HCT116 (cell line): Measurements from ENCODE around the gene EVA1A. TPM values are rescaled to one million over a fixed set of nuclear protein-coding genes. Genes with fewer than 3 reads are reported as not detected.

ENCODE experiments used
- ATAC-seq: fragments of 200-7000 bp; cut with Tn5 transposase; 2 replicates; pipeline ENCODE4 v1.9.1; 2020; ENCODE audit warnings: mild to moderate bottlenecking, moderate library complexity
- BruUV-seq: library from RNA; stranded (reverse); fragments of 400-500 nt; replicated peaks from 2 replicates; lab custom pipeline; 2021; lab: Mats Ljungman, UMichigan
- CTCF ChIA-PET: fragments of 300-600 bp; sonication (Branson Sonifier 250); formaldehyde crosslinking; loops from one replicate; lab custom pipeline; 2021; ENCODE audit warnings: antibody characterized with exemption; lab: Charles Lee
- POLR2A ChIA-PET: fragments of 300-600, 350-600 bp; sonication (Branson Sonifier 250); formaldehyde crosslinking; loops from one replicate; lab custom pipeline; 2021; ENCODE audit warnings: antibody characterized with exemption; lab: Charles Lee
- RAD21 ChIA-PET, 2 experiments: fragments of 300-600 bp; sonication (Branson Sonifier 250); formaldehyde crosslinking; loops; one replicate each; lab custom pipeline; 2023; ENCODE audit warnings: low total read pairs in 2 of 2; ENCODE audit not compliant: uncharacterized antibody in 2 of 2, unreplicated experiment in 2 of 2, low non-redundant PET in 1 of 2; lab: Charles Lee
- DNase-seq: peaks from one replicate; pipeline ENCODE4 v3.0.0-alpha.2; 2010; ENCODE audit warnings: low read depth, low spot score
- H2AFZ ChIP-seq: fragments of 200-600 bp; shearing (Covaris generic), sonication (generic); 2 replicates; pipeline ENCODE4 v1.6.1; 2017; ENCODE audit warnings: low read depth, mixed run types, mixed read lengths, antibody characterized with exemption, low read length; ENCODE audit not compliant: poor library complexity, severe bottlenecking
- H3K27ac ChIP-seq: 2 replicates; pipeline ENCODE4 v1.5.1; 2012; ENCODE audit warnings: low read depth, low read length
- H3K27me3 ChIP-seq: fragments of 200-600 bp; sonication (generic); 2 replicates; pipeline ENCODE4 v1.6.1; 2016; ENCODE audit warnings: mixed run types, low read length, mixed read lengths; ENCODE audit not compliant: insufficient read depth
- H3K36me3 ChIP-seq, 2 experiments: fragments of 200-500 bp in 1 of 2; fragments of 200-600 bp in 1 of 2; sonication (Bioruptor generic) in 1 of 2; sonication (generic) in 1 of 2; 2 replicates each; pipeline versions ENCODE4 v1.5.1 to v1.6.1; 2014 to 2016; ENCODE audit warnings: low read length in 2 of 2, inconsistent platforms in 1 of 2, mixed read lengths in 1 of 2, mixed run types in 1 of 2; ENCODE audit not compliant: insufficient read depth in 2 of 2, control insufficient read depth in 1 of 2
- H3K4me1 ChIP-seq, 2 experiments: fragments of 200-600 bp in 1 of 2; sonication (generic) in 1 of 2; 2 replicates each; pipeline versions ENCODE4 v1.5.1 to v1.6.1; 2012 to 2017; ENCODE audit warnings: low read length in 2 of 2, inconsistent platforms in 1 of 2, mild to moderate bottlenecking in 1 of 2, mixed read lengths in 1 of 2, mixed run types in 1 of 2, moderate library complexity in 1 of 2; ENCODE audit not compliant: insufficient read depth in 2 of 2, control insufficient read depth in 1 of 2
- H3K4me2 ChIP-seq: fragments of 200-600 bp; sonication (generic); 2 replicates; pipeline ENCODE4 v1.6.1; 2017; ENCODE audit warnings: mixed run types, low read length, mixed read lengths
- H3K4me3 ChIP-seq, 2 experiments: fragments of 200-600 bp in 1 of 2; sonication (generic) in 1 of 2; replicated peaks in 1 of 2; 2 replicates each; pipeline ENCODE4 v1.5.1; 2011 to 2016; ENCODE audit warnings: low read length in 2 of 2, control low read depth in 1 of 2, low read depth in 1 of 2, mild to moderate bottlenecking in 1 of 2, mixed read lengths in 1 of 2, mixed run types in 1 of 2
- H3K79me2 ChIP-seq: fragments of 200-600 bp; sonication (generic); 2 replicates; pipeline ENCODE4 v1.6.1; 2017; ENCODE audit warnings: mild to moderate bottlenecking, mixed run types, low read length, moderate library complexity, mixed read lengths; ENCODE audit not compliant: insufficient read depth
- H3K9ac ChIP-seq: fragments of 200-600 bp; sonication (generic); 2 replicates; pipeline ENCODE4 v1.6.1; 2016; ENCODE audit warnings: low read length, mixed read lengths
- H3K9me2 ChIP-seq: fragments of 200-600 bp; sonication (generic), shearing (Covaris generic); 2 replicates; pipeline ENCODE4 v1.6.1; 2017; ENCODE audit warnings: mixed run types, mild to moderate bottlenecking, moderate library complexity; ENCODE audit not compliant: insufficient read depth
- H3K9me3 ChIP-seq, 2 experiments: fragments of 200-500 bp in 1 of 2; fragments of 200-600 bp in 1 of 2; sonication (Bioruptor generic) in 1 of 2; sonication (generic) in 1 of 2; 2 replicates each; pipeline ENCODE4 v1.6.1; 2014 to 2017; ENCODE audit warnings: low read length in 2 of 2, mixed read lengths in 2 of 2, inconsistent platforms in 1 of 2, low read depth in 1 of 2, mild to moderate bottlenecking in 1 of 2, mixed run types in 1 of 2, moderate library complexity in 1 of 2; ENCODE audit not compliant: control insufficient read depth in 1 of 2, insufficient read depth in 1 of 2
- H4K20me1 ChIP-seq: fragments of 200-600 bp; sonication (generic), shearing (Covaris generic); 2 replicates; pipeline ENCODE4 v1.6.1; 2017; ENCODE audit warnings: mixed run types, mild to moderate bottlenecking, moderate library complexity; ENCODE audit not compliant: insufficient read depth
- ATF3 ChIP-seq: IDR thresholded peaks from 2 replicates; pipeline ENCODE4 v1.6.1; 2012
- CEBPB ChIP-seq: IDR thresholded peaks from 2 replicates; pipeline ENCODE4 v1.6.1; 2012; ENCODE audit warnings: low read depth
- CTCF ChIP-seq, 3 experiments: fragments of 200-600 bp in 1 of 3; sonication (generic) in 1 of 3; IDR thresholded peaks in 2 of 3; conservative IDR thresholded peaks in 1 of 3; 2 replicates each; pipeline ENCODE4 v1.5.1; 2012 to 2017; ENCODE audit warnings: low read depth in 2 of 3, low read length in 2 of 3, antibody characterized with exemption in 1 of 3, borderline replicate concordance in 1 of 3, control low read depth in 1 of 3, mild to moderate bottlenecking in 1 of 3, mixed read lengths in 1 of 3, mixed run types in 1 of 3, moderate library complexity in 1 of 3; ENCODE audit not compliant: insufficient read depth in 1 of 3
- EGR1 ChIP-seq: IDR thresholded peaks from 2 replicates; pipeline ENCODE4 v1.6.1; 2012; ENCODE audit warnings: low read depth
- ELF1 ChIP-seq: IDR thresholded peaks from 2 replicates; pipeline ENCODE4 v1.6.1; 2012; ENCODE audit warnings: low read depth, borderline replicate concordance
- EZH2 ChIP-seq: fragments of 200-600 bp; sonication (generic); IDR thresholded peaks from 2 replicates; pipeline ENCODE4 v1.6.1; 2017; ENCODE audit warnings: antibody characterized with exemption, mixed run types
- FOSL1 ChIP-seq: IDR thresholded peaks from 2 replicates; pipeline ENCODE4 v1.6.1; 2012; ENCODE audit warnings: low read depth
- JUND ChIP-seq: IDR thresholded peaks from 2 replicates; pipeline ENCODE4 v1.6.1; 2012
- MAX ChIP-seq: IDR thresholded peaks from 2 replicates; pipeline ENCODE4 v1.6.1; 2012
- POLR2A ChIP-seq: IDR thresholded peaks from 2 replicates; pipeline ENCODE4 v1.7.0; 2011; ENCODE audit warnings: borderline replicate concordance; ENCODE audit not compliant: insufficient read depth, insufficient read length; ENCODE audit errors: extremely low read depth
- REST ChIP-seq: IDR thresholded peaks from 2 replicates; pipeline ENCODE4 v1.6.1; 2012; ENCODE audit warnings: low read depth
- SIN3A ChIP-seq: IDR thresholded peaks from 2 replicates; pipeline ENCODE4 v1.6.1; 2012; ENCODE audit warnings: low read depth
- SP1 ChIP-seq: IDR thresholded peaks from 2 replicates; pipeline ENCODE4 v1.6.1; 2012; ENCODE audit warnings: low read depth
- SRF ChIP-seq: IDR thresholded peaks from 2 replicates; pipeline ENCODE4 v1.6.1; 2012; ENCODE audit warnings: low read depth
- TCF7L2 ChIP-seq: IDR thresholded peaks from 2 replicates; pipeline ENCODE4 v1.7.0; 2011; ENCODE audit warnings: borderline replicate concordance, inconsistent platforms; ENCODE audit not compliant: insufficient read depth, insufficient read length; ENCODE audit errors: extremely low read depth
- YY1 ChIP-seq: IDR thresholded peaks from 2 replicates; pipeline ENCODE4 v1.6.1; 2011; ENCODE audit warnings: low read length, low read depth, moderate library complexity, mild to moderate bottlenecking; ENCODE audit not compliant: insufficient replicate concordance; ENCODE audit errors: extremely low read depth
- ZFX ChIP-seq: fragments of 450-650 bp; IDR thresholded peaks from 2 replicates; pipeline ENCODE4 v1.6.1; 2017
- ZNF274 ChIP-seq: fragments of 200-500 bp; sonication (Bioruptor generic); IDR thresholded peaks from 2 replicates; pipeline ENCODE4 v1.6.1; 2014; ENCODE audit warnings: mild to moderate bottlenecking, low read depth, low read length, inconsistent platforms
- intact Hi-C: fragments of 100-400 bp; cut with micrococcal nuclease; formaldehyde crosslinking; loops from 2 replicates; pipeline ENCODE4 v1.10.0; 2022
- total RNA-seq: library from RNA; stranded (reverse); gene quantifications from one replicate; pipeline ENCODE4 v1.2.1, GENCODE V29; 2021; ENCODE audit not compliant: unreplicated experiment

EVA1A gene
- total RNA-seq, 1 experiment from 2014 or later, result 2.8 TPM

GRCh38 chr2:75450068-75450467 lies 110.7 kb downstream of the EVA1A start:
- no peak overlapping the region for H3K9ac ChIP-seq
- H3K4me2 ChIP-seq, result no peak overlapping the region
- H3K27ac ChIP-seq, result no peak overlapping the region
- H2AFZ ChIP-seq, result no peak overlapping the region
- POLR2A ChIA-PET, result no interaction called here
- H3K4me3 ChIP-seq, result no peak overlapping the region
- no peak for ATAC-seq
- H3K9me3 ChIP-seq, result no peaks in the 10 kb centered on the region
- no peak for DNase-seq
- H3K27me3 ChIP-seq, result peaks cover 7% of the 10 kb centered on the region; the same call in 1 of the 2 replicates
- H4K20me1 ChIP-seq, result no peaks in the 10 kb centered on the region
- CTCF ChIA-PET, result no interaction called here
- no peak for TF ChIP-seq CEBPB
- no peak for TF ChIP-seq MAX
- no peaks in the 10 kb centered on the region for H3K4me1 ChIP-seq
- no peaks in the 10 kb centered on the region for H3K79me2 ChIP-seq
- H3K36me3 ChIP-seq, result no peaks in the 10 kb centered on the region
- RAD21 ChIA-PET, result no interaction called here
- no TSS peak for BruUV-seq
- no peaks in the 10 kb centered on the region for H3K9me2 ChIP-seq
- intact Hi-C loops, result no loop called here

- ChIA-PET CTCF (no interaction called here), RAD21 (no interaction called here), POLR2A (no interaction called here)
- DNase-seq, result no peak
- no peak for ATAC-seq
- Histone ChIP-seq H3K36me3 (no peaks in the 10 kb centered on the region), H3K4me2 (no peak overlapping the region), H2AFZ (no peak overlapping the region), H3K4me1 (no peaks in the 10 kb centered on the region), H3K4me3 (no peak overlapping the region), H3K9me2 (no peaks in the 10 kb centered on the region), H3K9me3 (no peaks in the 10 kb centered on the region), H4K20me1 (no peaks in the 10 kb centered on the region), H3K9ac (no peak overlapping the region), H3K79me2 (no peaks in the 10 kb centered on the region), H3K27ac (no peak overlapping the region), H3K27me3 (peaks cover 7% of the 10 kb centered on the region; the same call in 1 of the 2 replicates)
- intact Hi-C loops, result no loop called here
- BruUV-seq, result no TSS peak
- TF ChIP-seq EGR1, result no peak
- no peak for TF ChIP-seq JUND
- TF ChIP-seq FOSL1, result no peak
- no peak for TF ChIP-seq TCF7L2
- no peak for TF ChIP-seq ATF3
- no peak for TF ChIP-seq REST
- no peak for TF ChIP-seq ZFX
- no peak for TF ChIP-seq CTCF (IDR thresholded peaks at IDR 0.05 in 2 of 3, conservative IDR thresholded peaks at IDR 0.05 in 1 of 3; ENCODE audit: borderline replicate concordance in 1 of 3, insufficient read depth in 1 of 3, low read depth in 2 of 3, low read length in 2 of 3)
- TF ChIP-seq SIN3A, result no peak
- TF ChIP-seq SRF, result no peak
- TF ChIP-seq YY1, result no peak
- TF ChIP-seq EZH2, result no peak
- TF ChIP-seq POLR2A, result no peak
- TF ChIP-seq ELF1, result no peak
- no peak for TF ChIP-seq ZNF274
- TF ChIP-seq SP1, result no peak
These were observed 113.6 kb downstream of the EVA1A start for GRCh38 chr2:75447176-75447575.
